K562 (cell line): ENCODE data around the gene TENT4B. TPM values are rescaled to one million over a fixed set of nuclear protein-coding genes. Genes with fewer than 3 reads are reported as not detected.
A peak's percentile ranks its signal among the peaks of the same experiment; 100 is the strongest.

Experiments used
- ATF4 ChIP-seq: fragments of 450-650 bp; formaldehyde crosslinking; IDR thresholded peaks from 2 replicates; pipeline ENCODE4 v1.4.0; 2022; ENCODE audit warnings: mild to moderate bottlenecking, moderate library complexity
- C11orf30 ChIP-seq: fragments of 450-650 bp; IDR thresholded peaks from 2 replicates; pipeline ENCODE4 v1.6.1; 2016; ENCODE audit warnings: low read depth, mild to moderate bottlenecking
- CEBPB ChIP-seq: fragments of 450-650 bp; IDR thresholded peaks from 2 replicates; pipeline ENCODE4 v1.6.1; 2016; ENCODE audit warnings: missing genetic modification characterization, missing compliant biosample characterization
- HNRNPL ChIP-seq: fragments of 200-400 bp; formaldehyde crosslinking; IDR thresholded peaks from 2 replicates; pipeline ENCODE4 v1.6.1; 2017; ENCODE audit warnings: low read depth, mild to moderate bottlenecking, low read length
- MAFG ChIP-seq: fragments of 450-650 bp; conservative IDR thresholded peaks from 2 replicates; pipeline ENCODE4 v1.6.1; 2016; ENCODE audit warnings: missing genetic modification characterization, missing compliant biosample characterization
- MAZ ChIP-seq, 2 experiments: fragments of 450-650 bp in 1 of 2; sonication (generic) in 1 of 2; formaldehyde crosslinking; IDR thresholded peaks in 1 of 2; conservative IDR thresholded peaks in 1 of 2; 2 replicates each; pipeline versions ENCODE4 v1.4.0 to v1.5.0; 2020; ENCODE audit warnings: mild to moderate bottlenecking in 1 of 2, missing genetic modification reagents in 1 of 2
- TOE1 ChIP-seq, 2 experiments: fragments of 450-650 bp in 1 of 2; sonication (generic) in 1 of 2; formaldehyde crosslinking in 1 of 2; IDR thresholded peaks; 2 replicates each; pipeline versions ENCODE4 v1.7.1 to v1.8.0; 2016 to 2022; ENCODE audit warnings: borderline replicate concordance in 2 of 2, mild to moderate bottlenecking in 2 of 2, antibody characterized with exemption in 1 of 2, inconsistent platforms in 1 of 2, low read depth in 1 of 2, missing genetic modification reagents in 1 of 2, moderate library complexity in 1 of 2
- ZNF639 ChIP-seq, 2 experiments: fragments of 200-800 bp in 1 of 2; sonication (Bioruptor generic) in 1 of 2; sonication (generic) in 1 of 2; formaldehyde crosslinking in 1 of 2; IDR thresholded peaks in 1 of 2; conservative IDR thresholded peaks in 1 of 2; 2 replicates each; pipeline versions ENCODE4 v1.5.0 to v1.6.1; 2016 to 2020; ENCODE audit warnings: missing compliant biosample characterization in 1 of 2, missing genetic modification characterization in 1 of 2, missing genetic modification reagents in 1 of 2
- polyA plus RNA-seq, 8 experiments: library from polyadenylated mRNA; depleted of rRNA in 4 of 8; stranded (reverse) in 5 of 8; unstranded in 3 of 8; fragments of >200 nt; fragmentation: Nextera tagmentation in 2 of 8; fragmentation: Illumina TruSeq in 1 of 8; extraction: Ambion mirVana in 2 of 8; extraction: Trizol in 1 of 8; gene quantifications; 2 replicates each; pipeline versions ENCODE4 v1.2.1 to v1.2.3, GENCODE V29; 2011 to 2014; ENCODE audit warnings: inconsistent platforms in 1 of 8, missing spikeins in 1 of 8
- total RNA-seq, 7 experiments: library from RNA; depleted of rRNA in 6 of 7; stranded (reverse); fragments of >200 nt in 6 of 7; fragmentation: Illumina TruSeq in 2 of 7; extraction: Trizol in 2 of 7; gene quantifications; 2 replicates each; pipeline versions ENCODE4 v1.2.1 to v1.2.3, GENCODE V29; 2011 to 2021; ENCODE audit warnings: low replicate concordance in 1 of 7
- TF ChIP-seq, protein P1 (sequence below): sonication (generic); formaldehyde crosslinking; IDR thresholded peaks from 2 replicates; pipeline ENCODE4 v1.8.1; 2023; ENCODE audit warnings: missing genetic modification reagents, mild to moderate bottlenecking, borderline replicate concordance
- TF ChIP-seq, protein P2 (sequence below): fragments of 450-650 bp; IDR thresholded peaks from 2 replicates; pipeline ENCODE4 v1.6.1; 2016; ENCODE audit warnings: low read depth, mild to moderate bottlenecking, moderate library complexity

The TENT4B gene
- total and polyA plus RNA-seq, 9 of the 15 experiments (the other 6 are each of a cell fraction or from before 2014, with no cell fraction given), result 5.2 to 8.4 (median 7.0) TPM

DNA sequence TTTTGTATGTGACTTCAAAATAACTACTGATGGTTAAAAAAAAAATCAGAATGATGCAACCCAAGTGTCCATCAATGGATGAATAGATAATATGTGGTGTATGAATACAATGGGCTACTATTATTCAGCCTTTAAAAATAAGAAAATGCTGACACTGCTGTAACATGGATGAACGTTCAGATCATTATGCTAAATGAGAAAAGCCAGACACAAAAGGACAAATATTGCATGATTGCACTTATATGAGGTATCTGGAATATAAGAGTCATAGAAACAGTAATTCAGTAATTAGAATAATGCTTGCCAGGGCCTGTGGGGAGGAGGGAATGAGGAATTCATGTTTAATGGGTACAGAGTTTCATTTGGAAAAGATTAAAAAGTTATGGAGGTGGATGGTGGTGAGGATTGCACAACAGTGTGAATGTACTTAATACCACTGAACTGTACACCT, 25.4 kb downstream of the TENT4B start (continued):
- TF ChIP-seq, protein P1, sequence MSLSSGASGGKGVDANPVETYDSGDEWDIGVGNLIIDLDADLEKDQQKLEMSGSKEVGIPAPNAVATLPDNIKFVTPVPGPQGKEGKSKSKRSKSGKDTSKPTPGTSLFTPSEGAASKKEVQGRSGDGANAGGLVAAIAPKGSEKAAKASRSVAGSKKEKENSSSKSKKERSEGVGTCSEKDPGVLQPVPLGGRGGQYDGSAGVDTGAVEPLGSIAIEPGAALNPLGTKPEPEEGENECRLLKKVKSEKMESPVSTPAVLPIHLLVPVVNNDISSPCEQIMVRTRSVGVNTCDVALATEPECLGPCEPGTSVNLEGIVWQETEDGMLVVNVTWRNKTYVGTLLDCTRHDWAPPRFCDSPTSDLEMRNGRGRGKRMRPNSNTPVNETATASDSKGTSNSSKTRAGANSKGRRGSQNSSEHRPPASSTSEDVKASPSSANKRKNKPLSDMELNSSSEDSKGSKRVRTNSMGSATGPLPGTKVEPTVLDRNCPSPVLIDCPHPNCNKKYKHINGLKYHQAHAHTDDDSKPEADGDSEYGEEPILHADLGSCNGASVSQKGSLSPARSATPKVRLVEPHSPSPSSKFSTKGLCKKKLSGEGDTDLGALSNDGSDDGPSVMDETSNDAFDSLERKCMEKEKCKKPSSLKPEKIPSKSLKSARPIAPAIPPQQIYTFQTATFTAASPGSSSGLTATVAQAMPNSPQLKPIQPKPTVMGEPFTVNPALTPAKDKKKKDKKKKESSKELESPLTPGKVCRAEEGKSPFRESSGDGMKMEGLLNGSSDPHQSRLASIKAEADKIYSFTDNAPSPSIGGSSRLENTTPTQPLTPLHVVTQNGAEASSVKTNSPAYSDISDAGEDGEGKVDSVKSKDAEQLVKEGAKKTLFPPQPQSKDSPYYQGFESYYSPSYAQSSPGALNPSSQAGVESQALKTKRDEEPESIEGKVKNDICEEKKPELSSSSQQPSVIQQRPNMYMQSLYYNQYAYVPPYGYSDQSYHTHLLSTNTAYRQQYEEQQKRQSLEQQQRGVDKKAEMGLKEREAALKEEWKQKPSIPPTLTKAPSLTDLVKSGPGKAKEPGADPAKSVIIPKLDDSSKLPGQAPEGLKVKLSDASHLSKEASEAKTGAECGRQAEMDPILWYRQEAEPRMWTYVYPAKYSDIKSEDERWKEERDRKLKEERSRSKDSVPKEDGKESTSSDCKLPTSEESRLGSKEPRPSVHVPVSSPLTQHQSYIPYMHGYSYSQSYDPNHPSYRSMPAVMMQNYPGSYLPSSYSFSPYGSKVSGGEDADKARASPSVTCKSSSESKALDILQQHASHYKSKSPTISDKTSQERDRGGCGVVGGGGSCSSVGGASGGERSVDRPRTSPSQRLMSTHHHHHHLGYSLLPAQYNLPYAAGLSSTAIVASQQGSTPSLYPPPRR (CRISPR knock-in tag), result no peak
- no peak for TF ChIP-seq ZNF639 (CRISPR knock-in tag; conservative IDR thresholded peaks at IDR 0.05 in 1 of 2, IDR thresholded peaks at IDR 0.05 in 1 of 2)
- TF ChIP-seq MAFG, result peak; percentile 66
- TF ChIP-seq MAZ (CRISPR knock-in tag; conservative IDR thresholded peaks at IDR 0.05 in 1 of 2, IDR thresholded peaks at IDR 0.05 in 1 of 2), result no peak
- TF ChIP-seq C11orf30, result peak; percentile 81
- TF ChIP-seq TOE1 (IDR thresholded peaks at IDR 0.05; ENCODE audit: borderline replicate concordance), result no peak
- TF ChIP-seq TOE1 (CRISPR knock-in tag; IDR thresholded peaks at IDR 0.05; ENCODE audit: borderline replicate concordance, low read depth), result no peak
- no peak for TF ChIP-seq ATF4 (CRISPR knock-in tag)
- peak; percentile 49 for TF ChIP-seq CEBPB (tag)
- TF ChIP-seq HNRNPL, result no peak
- TF ChIP-seq, protein P2, sequence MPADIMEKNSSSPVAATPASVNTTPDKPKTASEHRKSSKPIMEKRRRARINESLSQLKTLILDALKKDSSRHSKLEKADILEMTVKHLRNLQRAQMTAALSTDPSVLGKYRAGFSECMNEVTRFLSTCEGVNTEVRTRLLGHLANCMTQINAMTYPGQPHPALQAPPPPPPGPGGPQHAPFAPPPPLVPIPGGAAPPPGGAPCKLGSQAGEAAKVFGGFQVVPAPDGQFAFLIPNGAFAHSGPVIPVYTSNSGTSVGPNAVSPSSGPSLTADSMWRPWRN, result no peak
